ENCODE measurements around the gene GLT1D1. TPM values are rescaled to one million over a fixed set of nuclear protein-coding genes. Genes with fewer than 3 reads are reported as not detected.

The GLT1D1 gene
- total and polyA plus RNA-seq, 2 experiments from 2014 or later = 1.4 to 4.4 TPM

DNA sequence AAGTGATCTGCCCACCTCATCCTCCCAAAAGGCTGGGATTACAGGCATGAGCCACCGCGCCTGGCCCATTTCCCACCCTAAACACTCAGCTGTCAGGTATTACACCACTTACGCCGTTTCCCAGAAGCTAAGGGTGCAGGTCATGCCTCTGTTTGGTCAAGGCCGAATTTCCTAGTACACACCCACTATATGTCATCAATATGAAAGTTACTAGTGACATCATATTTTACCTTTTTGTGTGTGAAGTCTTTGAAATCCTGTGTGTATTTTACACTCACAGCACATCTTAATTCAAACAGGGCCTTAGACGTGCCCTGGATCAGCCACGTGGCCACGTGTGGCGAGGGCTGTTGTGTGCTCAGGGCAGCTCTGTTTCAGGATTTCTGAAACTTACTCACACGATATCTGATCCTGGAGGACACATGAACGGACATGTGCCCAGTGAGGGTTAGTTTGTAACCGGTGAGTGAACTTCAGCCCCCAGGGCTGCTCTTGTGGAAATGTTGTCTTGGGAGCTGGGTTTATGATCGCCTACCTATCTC is 51.8 kb downstream of the GLT1D1 start:
- peaks cover 9% of the 10 kb centered on the region for H3K36me3 Mint-ChIP-seq (ENCODE audit: low read depth)
- no peaks in the 10 kb centered on the region for H4K20me1 ChIP-seq (replicated peaks; ENCODE audit: insufficient read depth)
- H3K27ac Mint-ChIP-seq = no peak overlapping the region

More for the DNA sequence above, 51.8 kb downstream of the GLT1D1 start:
- no peaks in the 10 kb centered on the region for H3K4me1 ChIP-seq (ENCODE audit: insufficient read depth)
- ATAC-seq = no peak
- H3K27ac ChIP-seq (ENCODE audit: low read depth) = no peak overlapping the region
- no peaks in the 10 kb centered on the region for H3K9me2 ChIP-seq (ENCODE audit: insufficient read depth)
- no peaks in the 10 kb centered on the region for H3K36me3 ChIP-seq (ENCODE audit: insufficient read depth)
- no peak overlapping the region for H3K4me2 ChIP-seq
- peaks cover 3% of the 10 kb centered on the region for H3K27me3 Mint-ChIP-seq (ENCODE audit: insufficient read depth, low read depth, poor library complexity)
- no peak overlapping the region for H3K4me3 Mint-ChIP-seq
- no peaks in the 10 kb centered on the region for H3K79me2 ChIP-seq (replicated peaks; ENCODE audit: insufficient read depth)
- H3F3A ChIP-seq (replicated peaks; ENCODE audit: low read depth) = no peaks in the 10 kb centered on the region
- H2AFZ ChIP-seq = no peak overlapping the region
- H3K27me3 ChIP-seq (ENCODE audit: insufficient read depth) = no peaks in the 10 kb centered on the region
- no peak for TF ChIP-seq STAT1 (IDR thresholded peaks at IDR 0.05; ENCODE audit: unreplicated experiment)
- TF ChIP-seq, protein P1, sequence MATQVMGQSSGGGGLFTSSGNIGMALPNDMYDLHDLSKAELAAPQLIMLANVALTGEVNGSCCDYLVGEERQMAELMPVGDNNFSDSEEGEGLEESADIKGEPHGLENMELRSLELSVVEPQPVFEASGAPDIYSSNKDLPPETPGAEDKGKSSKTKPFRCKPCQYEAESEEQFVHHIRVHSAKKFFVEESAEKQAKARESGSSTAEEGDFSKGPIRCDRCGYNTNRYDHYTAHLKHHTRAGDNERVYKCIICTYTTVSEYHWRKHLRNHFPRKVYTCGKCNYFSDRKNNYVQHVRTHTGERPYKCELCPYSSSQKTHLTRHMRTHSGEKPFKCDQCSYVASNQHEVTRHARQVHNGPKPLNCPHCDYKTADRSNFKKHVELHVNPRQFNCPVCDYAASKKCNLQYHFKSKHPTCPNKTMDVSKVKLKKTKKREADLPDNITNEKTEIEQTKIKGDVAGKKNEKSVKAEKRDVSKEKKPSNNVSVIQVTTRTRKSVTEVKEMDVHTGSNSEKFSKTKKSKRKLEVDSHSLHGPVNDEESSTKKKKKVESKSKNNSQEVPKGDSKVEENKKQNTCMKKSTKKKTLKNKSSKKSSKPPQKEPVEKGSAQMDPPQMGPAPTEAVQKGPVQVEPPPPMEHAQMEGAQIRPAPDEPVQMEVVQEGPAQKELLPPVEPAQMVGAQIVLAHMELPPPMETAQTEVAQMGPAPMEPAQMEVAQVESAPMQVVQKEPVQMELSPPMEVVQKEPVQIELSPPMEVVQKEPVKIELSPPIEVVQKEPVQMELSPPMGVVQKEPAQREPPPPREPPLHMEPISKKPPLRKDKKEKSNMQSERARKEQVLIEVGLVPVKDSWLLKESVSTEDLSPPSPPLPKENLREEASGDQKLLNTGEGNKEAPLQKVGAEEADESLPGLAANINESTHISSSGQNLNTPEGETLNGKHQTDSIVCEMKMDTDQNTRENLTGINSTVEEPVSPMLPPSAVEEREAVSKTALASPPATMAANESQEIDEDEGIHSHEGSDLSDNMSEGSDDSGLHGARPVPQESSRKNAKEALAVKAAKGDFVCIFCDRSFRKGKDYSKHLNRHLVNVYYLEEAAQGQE (IDR thresholded peaks at IDR 0.05; ENCODE audit: unreplicated experiment) = no peak
- TF ChIP-seq ZNF331 (CRISPR knock-in tag; IDR thresholded peaks at IDR 0.05; ENCODE audit: low read depth) = no peak
- TF ChIP-seq JUNB (IDR thresholded peaks at IDR 0.05; ENCODE audit: unreplicated experiment) = no peak
- no peak for TF ChIP-seq EZH2phosphoT487 (IDR thresholded peaks at IDR 0.05; ENCODE audit: unreplicated experiment)
- TF ChIP-seq EZH2 (IDR thresholded peaks at IDR 0.05; ENCODE audit: low read depth, unreplicated experiment) = no peak
- no peak for TF ChIP-seq CREB1 (CRISPR knock-in tag; IDR thresholded peaks at IDR 0.05; ENCODE audit: low read depth)
- TF ChIP-seq ETS1 (IDR thresholded peaks at IDR 0.05) = no peak
- TF ChIP-seq NANOG (IDR thresholded peaks at IDR 0.05; ENCODE audit: borderline replicate concordance) = no peak
- TF ChIP-seq, protein P2, sequence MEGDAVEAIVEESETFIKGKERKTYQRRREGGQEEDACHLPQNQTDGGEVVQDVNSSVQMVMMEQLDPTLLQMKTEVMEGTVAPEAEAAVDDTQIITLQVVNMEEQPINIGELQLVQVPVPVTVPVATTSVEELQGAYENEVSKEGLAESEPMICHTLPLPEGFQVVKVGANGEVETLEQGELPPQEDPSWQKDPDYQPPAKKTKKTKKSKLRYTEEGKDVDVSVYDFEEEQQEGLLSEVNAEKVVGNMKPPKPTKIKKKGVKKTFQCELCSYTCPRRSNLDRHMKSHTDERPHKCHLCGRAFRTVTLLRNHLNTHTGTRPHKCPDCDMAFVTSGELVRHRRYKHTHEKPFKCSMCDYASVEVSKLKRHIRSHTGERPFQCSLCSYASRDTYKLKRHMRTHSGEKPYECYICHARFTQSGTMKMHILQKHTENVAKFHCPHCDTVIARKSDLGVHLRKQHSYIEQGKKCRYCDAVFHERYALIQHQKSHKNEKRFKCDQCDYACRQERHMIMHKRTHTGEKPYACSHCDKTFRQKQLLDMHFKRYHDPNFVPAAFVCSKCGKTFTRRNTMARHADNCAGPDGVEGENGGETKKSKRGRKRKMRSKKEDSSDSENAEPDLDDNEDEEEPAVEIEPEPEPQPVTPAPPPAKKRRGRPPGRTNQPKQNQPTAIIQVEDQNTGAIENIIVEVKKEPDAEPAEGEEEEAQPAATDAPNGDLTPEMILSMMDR (conservative IDR thresholded peaks at IDR 0.05; ENCODE audit: low read depth in 2 of 2) = no peak
- TF ChIP-seq POLR2AphosphoS5 (IDR thresholded peaks at IDR 0.05; ENCODE audit: low read depth) = no peak
- no peak for TF ChIP-seq ZNF114 (CRISPR knock-in tag; IDR thresholded peaks at IDR 0.05)
- TF ChIP-seq, protein P3, sequence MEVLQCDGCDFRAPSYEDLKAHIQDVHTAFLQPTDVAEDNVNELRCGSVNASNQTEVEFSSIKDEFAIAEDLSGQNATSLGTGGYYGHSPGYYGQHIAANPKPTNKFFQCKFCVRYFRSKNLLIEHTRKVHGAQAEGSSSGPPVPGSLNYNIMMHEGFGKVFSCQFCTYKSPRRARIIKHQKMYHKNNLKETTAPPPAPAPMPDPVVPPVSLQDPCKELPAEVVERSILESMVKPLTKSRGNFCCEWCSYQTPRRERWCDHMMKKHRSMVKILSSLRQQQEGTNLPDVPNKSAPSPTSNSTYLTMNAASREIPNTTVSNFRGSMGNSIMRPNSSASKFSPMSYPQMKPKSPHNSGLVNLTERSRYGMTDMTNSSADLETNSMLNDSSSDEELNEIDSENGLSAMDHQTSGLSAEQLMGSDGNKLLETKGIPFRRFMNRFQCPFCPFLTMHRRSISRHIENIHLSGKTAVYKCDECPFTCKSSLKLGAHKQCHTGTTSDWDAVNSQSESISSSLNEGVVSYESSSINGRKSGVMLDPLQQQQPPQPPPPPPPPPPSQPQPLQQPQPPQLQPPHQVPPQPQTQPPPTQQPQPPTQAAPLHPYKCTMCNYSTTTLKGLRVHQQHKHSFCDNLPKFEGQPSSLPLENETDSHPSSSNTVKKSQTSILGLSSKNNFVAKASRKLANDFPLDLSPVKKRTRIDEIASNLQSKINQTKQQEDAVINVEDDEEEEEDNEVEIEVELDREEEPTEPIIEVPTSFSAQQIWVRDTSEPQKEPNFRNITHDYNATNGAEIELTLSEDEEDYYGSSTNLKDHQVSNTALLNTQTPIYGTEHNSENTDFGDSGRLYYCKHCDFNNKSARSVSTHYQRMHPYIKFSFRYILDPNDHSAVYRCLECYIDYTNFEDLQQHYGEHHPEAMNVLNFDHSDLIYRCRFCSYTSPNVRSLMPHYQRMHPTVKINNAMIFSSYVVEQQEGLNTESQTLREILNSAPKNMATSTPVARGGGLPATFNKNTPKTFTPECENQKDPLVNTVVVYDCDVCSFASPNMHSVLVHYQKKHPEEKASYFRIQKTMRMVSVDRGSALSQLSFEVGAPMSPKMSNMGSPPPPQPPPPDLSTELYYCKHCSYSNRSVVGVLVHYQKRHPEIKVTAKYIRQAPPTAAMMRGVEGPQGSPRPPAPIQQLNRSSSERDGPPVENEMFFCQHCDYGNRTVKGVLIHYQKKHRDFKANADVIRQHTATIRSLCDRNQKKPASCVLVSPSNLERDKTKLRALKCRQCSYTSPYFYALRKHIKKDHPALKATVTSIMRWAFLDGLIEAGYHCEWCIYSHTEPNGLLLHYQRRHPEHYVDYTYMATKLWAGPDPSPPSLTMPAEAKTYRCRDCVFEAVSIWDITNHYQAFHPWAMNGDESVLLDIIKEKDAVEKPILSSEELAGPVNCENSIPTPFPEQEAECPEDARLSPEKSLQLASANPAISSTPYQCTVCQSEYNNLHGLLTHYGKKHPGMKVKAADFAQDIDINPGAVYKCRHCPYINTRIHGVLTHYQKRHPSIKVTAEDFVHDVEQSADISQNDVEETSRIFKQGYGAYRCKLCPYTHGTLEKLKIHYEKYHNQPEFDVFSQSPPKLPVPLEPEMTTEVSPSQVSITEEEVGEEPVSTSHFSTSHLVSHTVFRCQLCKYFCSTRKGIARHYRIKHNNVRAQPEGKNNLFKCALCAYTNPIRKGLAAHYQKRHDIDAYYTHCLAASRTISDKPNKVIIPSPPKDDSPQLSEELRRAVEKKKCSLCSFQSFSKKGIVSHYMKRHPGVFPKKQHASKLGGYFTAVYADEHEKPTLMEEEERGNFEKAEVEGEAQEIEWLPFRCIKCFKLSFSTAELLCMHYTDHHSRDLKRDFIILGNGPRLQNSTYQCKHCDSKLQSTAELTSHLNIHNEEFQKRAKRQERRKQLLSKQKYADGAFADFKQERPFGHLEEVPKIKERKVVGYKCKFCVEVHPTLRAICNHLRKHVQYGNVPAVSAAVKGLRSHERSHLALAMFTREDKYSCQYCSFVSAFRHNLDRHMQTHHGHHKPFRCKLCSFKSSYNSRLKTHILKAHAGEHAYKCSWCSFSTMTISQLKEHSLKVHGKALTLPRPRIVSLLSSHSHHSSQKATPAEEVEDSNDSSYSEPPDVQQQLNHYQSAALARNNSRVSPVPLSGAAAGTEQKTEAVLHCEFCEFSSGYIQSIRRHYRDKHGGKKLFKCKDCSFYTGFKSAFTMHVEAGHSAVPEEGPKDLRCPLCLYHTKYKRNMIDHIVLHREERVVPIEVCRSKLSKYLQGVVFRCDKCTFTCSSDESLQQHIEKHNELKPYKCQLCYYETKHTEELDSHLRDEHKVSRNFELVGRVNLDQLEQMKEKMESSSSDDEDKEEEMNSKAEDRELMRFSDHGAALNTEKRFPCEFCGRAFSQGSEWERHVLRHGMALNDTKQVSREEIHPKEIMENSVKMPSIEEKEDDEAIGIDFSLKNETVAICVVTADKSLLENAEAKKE (CRISPR knock-in tag; IDR thresholded peaks at IDR 0.05) = no peak
- no peaks in the 10 kb centered on the region for H3K4me1 Mint-ChIP-seq
- no peak for DNase-seq (ENCODE audit: low spot score)
- no peak overlapping the region for H3K4me3 ChIP-seq
- H3K9me3 Mint-ChIP-seq = peaks cover 81% of the 10 kb centered on the region
